PC-9 (cell line): ENCODE results near the gene GPR160. TPM values are rescaled to one million over a fixed set of nuclear protein-coding genes. Genes with fewer than 3 reads are reported as not detected.
A peak's percentile ranks its signal among the peaks of the same experiment; 100 is the strongest.

ENCODE experiments used
- BruUV-seq: library from RNA; stranded (reverse); fragments of 400-500 nt; replicated peaks from 2 replicates; lab custom pipeline; 2021; lab: Mats Ljungman, UMichigan
- CTCF ChIA-PET: fragments of 300-600 bp; sonication (Branson Sonifier 250); formaldehyde crosslinking; loops from one replicate; lab custom pipeline; 2022; ENCODE audit warnings: antibody characterized with exemption; lab: Charles Lee
- POLR2A ChIA-PET: fragments of 300-600 bp; sonication (Branson Sonifier 250); formaldehyde crosslinking; loops from one replicate; lab custom pipeline; 2022; ENCODE audit warnings: antibody characterized with exemption; ENCODE audit not compliant: unreplicated experiment; lab: Charles Lee
- DNase-seq, 2 experiments: peaks; one replicate each; pipeline versions ENCODE4 v3.0.0 to v3.0.0-alpha.2; 2015 to 2022; ENCODE audit warnings: mixed read lengths in 1 of 2
- H2AFZ ChIP-seq: fragments of 200-600 bp; sonication (generic); 2 replicates; pipeline ENCODE4 v1.8.1; 2017; ENCODE audit warnings: antibody characterized with exemption
- H3F3A ChIP-seq: fragments of 200-600 bp; sonication (generic); 2 replicates; pipeline ENCODE4 v1.8.1; 2017; ENCODE audit warnings: antibody characterized with exemption, mild to moderate bottlenecking, low read depth; ENCODE audit not compliant: insufficient read depth
- H3K27ac ChIP-seq: fragments of 200-600 bp; sonication (generic); 2 replicates; pipeline ENCODE4 v1.6.1; 2016; ENCODE audit warnings: mixed run types
- H3K27me3 ChIP-seq: fragments of 200-600 bp; sonication (generic); 2 replicates; pipeline ENCODE4 v1.6.1; 2016; ENCODE audit warnings: low read depth, mixed run types; ENCODE audit not compliant: insufficient read depth
- H3K36me3 ChIP-seq: fragments of 200-600 bp; sonication (generic); 2 replicates; pipeline ENCODE4 v1.6.1; 2016; ENCODE audit warnings: low read depth, mixed run types
- H3K4me1 ChIP-seq: fragments of 200-600 bp; sonication (generic); replicated peaks from 2 replicates; pipeline ENCODE4 v1.6.1; 2016; ENCODE audit warnings: mixed run types; ENCODE audit not compliant: insufficient read depth
- H3K4me2 ChIP-seq: fragments of 200-600 bp; sonication (generic); 2 replicates; pipeline ENCODE4 v1.6.1; 2017; ENCODE audit warnings: mixed run types
- H3K4me3 ChIP-seq: fragments of 200-600 bp; sonication (generic); 2 replicates; pipeline ENCODE4 v1.6.1; 2016; ENCODE audit warnings: mixed run types
- H3K79me2 ChIP-seq: fragments of 200-600 bp; sonication (generic); 2 replicates; pipeline ENCODE4 v1.6.1; 2017; ENCODE audit warnings: low read depth, mixed run types
- H3K9me2 ChIP-seq: fragments of 200-600 bp; sonication (generic); 2 replicates; pipeline ENCODE4 v1.8.1; 2017; ENCODE audit warnings: mild to moderate bottlenecking; ENCODE audit not compliant: insufficient read depth
- H3K9me3 ChIP-seq: fragments of 200-600 bp; sonication (generic); 2 replicates; pipeline ENCODE4 v1.8.1; 2016; ENCODE audit warnings: low read depth; ENCODE audit not compliant: insufficient read depth
- H4K20me1 ChIP-seq: fragments of 200-600 bp; sonication (generic); 2 replicates; pipeline ENCODE4 v1.8.1; 2017; ENCODE audit not compliant: insufficient read depth
- EZH2 ChIP-seq: fragments of 200-600 bp; sonication (generic); IDR thresholded peaks from 2 replicates; pipeline ENCODE4 v1.8.0; 2017; ENCODE audit warnings: antibody characterized with exemption, low read depth
- intact Hi-C: fragments of 100-400 bp; cut with micrococcal nuclease; formaldehyde crosslinking; loops from one replicate; pipeline ENCODE4 v1.10.0; 2022; ENCODE audit not compliant: unreplicated experiment
- total RNA-seq: library from RNA; stranded (reverse); gene quantifications from 2 replicates; pipeline ENCODE4 v1.2.3, GENCODE V29; 2021
- TF ChIP-seq, protein P1 (sequence below): fragments of 200-600 bp; sonication (generic); conservative IDR thresholded peaks from 2 replicates; pipeline ENCODE4 v1.6.1; 2017; ENCODE audit warnings: mixed run types, antibody characterized with exemption, mild to moderate bottlenecking, moderate library complexity

GPR160 gene
- total RNA-seq, 1 experiment from 2014 or later, result 12.6 TPM

DNA sequence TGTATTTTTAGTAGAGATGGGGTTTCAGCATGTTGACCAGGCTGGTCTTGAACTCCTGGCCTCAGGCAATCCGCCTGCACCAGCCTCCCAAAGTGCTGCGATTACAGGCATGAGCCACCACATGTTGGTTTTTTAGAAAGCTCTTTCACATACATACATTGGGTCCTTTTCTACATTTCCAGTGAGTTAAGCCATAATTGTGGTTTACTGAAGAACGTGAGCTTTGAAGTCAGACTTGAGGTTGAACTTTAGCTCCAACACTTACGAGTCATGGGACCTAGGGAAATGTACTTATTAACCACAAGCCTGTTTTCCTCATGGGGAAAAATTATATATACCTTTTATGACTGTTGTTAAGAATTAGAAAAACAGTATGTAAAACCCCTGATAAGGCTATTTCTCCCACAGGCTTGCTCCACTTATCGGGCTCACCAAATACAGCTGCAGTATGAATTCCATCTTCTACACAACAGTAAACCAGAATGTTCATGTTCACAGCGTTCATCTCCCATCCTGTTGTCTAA lies 39.0 kb downstream of the GPR160 start:
- no peak overlapping the region for H2AFZ ChIP-seq
- no peak overlapping the region for H3K4me3 ChIP-seq
- H3K4me1 ChIP-seq, result 0 out of 2 replicates have a peak, but pooled peaks cover 4% of the 10 kb centered on the region
- no peaks in the 10 kb centered on the region for H4K20me1 ChIP-seq
- H3K27me3 ChIP-seq, result no peaks in the 10 kb centered on the region
- ChIA-PET CTCF (no interaction called here), POLR2A (interaction anchor here (0.7 kb wide), 1 partner anchor 30 kb away, joined by 3 read pairs; no protein-coding TSS in a partner anchor)
- H3K36me3 ChIP-seq, result no peaks in the 10 kb centered on the region
- intact Hi-C loops, result no loop called here
- no peaks in the 10 kb centered on the region for H3K79me2 ChIP-seq
- H3K4me2 ChIP-seq, result no peak overlapping the region
- no peak overlapping the region for H3K27ac ChIP-seq
- BruUV-seq, result no TSS peak
- H3F3A ChIP-seq, result no peaks in the 10 kb centered on the region
- TF ChIP-seq EZH2, result no peak
- TF ChIP-seq, protein P1, sequence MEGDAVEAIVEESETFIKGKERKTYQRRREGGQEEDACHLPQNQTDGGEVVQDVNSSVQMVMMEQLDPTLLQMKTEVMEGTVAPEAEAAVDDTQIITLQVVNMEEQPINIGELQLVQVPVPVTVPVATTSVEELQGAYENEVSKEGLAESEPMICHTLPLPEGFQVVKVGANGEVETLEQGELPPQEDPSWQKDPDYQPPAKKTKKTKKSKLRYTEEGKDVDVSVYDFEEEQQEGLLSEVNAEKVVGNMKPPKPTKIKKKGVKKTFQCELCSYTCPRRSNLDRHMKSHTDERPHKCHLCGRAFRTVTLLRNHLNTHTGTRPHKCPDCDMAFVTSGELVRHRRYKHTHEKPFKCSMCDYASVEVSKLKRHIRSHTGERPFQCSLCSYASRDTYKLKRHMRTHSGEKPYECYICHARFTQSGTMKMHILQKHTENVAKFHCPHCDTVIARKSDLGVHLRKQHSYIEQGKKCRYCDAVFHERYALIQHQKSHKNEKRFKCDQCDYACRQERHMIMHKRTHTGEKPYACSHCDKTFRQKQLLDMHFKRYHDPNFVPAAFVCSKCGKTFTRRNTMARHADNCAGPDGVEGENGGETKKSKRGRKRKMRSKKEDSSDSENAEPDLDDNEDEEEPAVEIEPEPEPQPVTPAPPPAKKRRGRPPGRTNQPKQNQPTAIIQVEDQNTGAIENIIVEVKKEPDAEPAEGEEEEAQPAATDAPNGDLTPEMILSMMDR, result no peak
- H3K9me3 ChIP-seq, result no peaks in the 10 kb centered on the region
- no peaks in the 10 kb centered on the region for H3K9me2 ChIP-seq
- DNase-seq, result no peak

DNA sequence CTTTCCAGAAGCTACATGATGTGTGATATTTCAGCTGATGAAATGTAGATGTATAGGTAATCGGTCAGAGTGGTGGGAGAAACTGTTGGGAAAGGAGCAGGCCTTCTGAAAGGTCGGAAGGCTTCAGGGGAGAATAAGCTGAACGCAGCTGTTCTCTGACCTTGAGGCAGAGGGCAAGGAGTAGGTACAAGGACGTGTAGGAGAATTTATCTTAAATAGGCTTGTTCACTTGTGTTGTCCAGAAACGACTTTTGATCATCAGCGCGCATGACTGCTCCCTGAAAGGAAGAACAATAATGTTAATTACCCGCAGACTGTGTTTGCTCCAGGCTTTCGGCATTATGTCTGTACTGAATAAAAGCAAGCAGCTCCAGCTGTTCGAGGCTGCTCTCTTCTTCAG lies 39.6 kb downstream of the GPR160 start:
- no peak overlapping the region for H3K27ac ChIP-seq
- ChIA-PET CTCF (no interaction called here), POLR2A (interaction anchor here (0.7 kb wide), 1 partner anchor 29 kb away, joined by 3 read pairs; no protein-coding TSS in a partner anchor)
- no TSS peak for BruUV-seq
- H3K4me3 ChIP-seq, result no peak overlapping the region
- TF ChIP-seq EZH2, result no peak
- TF ChIP-seq, protein P1, result no peak
- intact Hi-C loops, result no loop called here
- H3K9me2 ChIP-seq, result no peaks in the 10 kb centered on the region
- DNase-seq, result no peak
- no peak overlapping the region for H2AFZ ChIP-seq
- no peaks in the 10 kb centered on the region for H3K27me3 ChIP-seq
- H3K36me3 ChIP-seq, result peaks cover 5% of the 10 kb centered on the region; the same call in 1 of the 2 replicates
- H3K4me2 ChIP-seq, result no peak overlapping the region
- no peaks in the 10 kb centered on the region for H3K9me3 ChIP-seq
- no peaks in the 10 kb centered on the region for H3F3A ChIP-seq
- H4K20me1 ChIP-seq, result no peaks in the 10 kb centered on the region
- no peaks in the 10 kb centered on the region for H3K79me2 ChIP-seq
- H3K4me1 ChIP-seq, result 0 out of 2 replicates have a peak, but pooled peaks cover 4% of the 10 kb centered on the region

DNA sequence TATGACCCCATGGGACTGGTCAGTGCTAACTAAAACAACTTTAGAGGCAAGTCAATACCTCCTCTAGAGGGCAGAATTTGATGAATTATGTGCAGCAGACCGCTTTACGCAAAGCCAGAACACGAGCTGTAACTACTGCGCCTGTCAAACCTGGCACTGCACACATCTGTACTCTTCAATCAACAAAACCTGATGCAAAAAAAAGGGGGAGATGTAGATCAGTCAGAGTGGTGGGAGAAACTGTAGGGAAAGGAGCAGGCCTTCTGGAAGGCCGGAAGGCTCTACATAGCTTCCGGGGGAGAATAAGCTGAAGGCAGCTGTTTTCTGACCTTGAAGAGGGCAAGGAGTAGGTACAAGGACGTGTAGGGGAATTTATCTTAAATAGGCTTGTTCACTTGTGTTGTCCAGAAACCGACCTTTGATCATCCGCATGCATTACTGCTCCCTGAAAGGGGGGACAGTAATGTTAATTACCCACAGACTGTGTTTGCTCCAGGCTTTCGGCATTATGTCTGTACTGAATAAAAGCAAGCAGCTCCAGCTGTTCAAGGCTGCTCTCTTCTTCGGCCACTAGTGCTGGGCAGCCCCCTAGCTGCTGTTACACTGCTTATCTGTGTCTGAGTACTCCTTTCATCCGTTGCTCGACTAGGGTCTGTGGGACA lies 41.0 kb downstream of the GPR160 start:
- TF ChIP-seq, protein P1, result 0 out of 2 replicates have a peak, but pooled peaks have one; percentile 29
- no peak for TF ChIP-seq EZH2
- intact Hi-C loops, result no loop called here
- no peaks in the 10 kb centered on the region for H3K79me2 ChIP-seq
- BruUV-seq, result no TSS peak
- 0 out of 2 replicates have a peak, but pooled peaks cover 4% of the 10 kb centered on the region for H3K4me1 ChIP-seq
- H3K4me3 ChIP-seq, result no peak overlapping the region
- H2AFZ ChIP-seq, result no peak overlapping the region
- no peaks in the 10 kb centered on the region for H3K27me3 ChIP-seq
- no peaks in the 10 kb centered on the region for H4K20me1 ChIP-seq
- no peak overlapping the region for H3K27ac ChIP-seq
- POLR2A ChIA-PET, result interaction anchor here (0.6 kb wide), 1 partner anchor 143 kb away, joined by 4 read pairs; the partner anchor contains the start of gene PRKCI
- H3K9me3 ChIP-seq, result no peaks in the 10 kb centered on the region
- no peak for DNase-seq
- CTCF ChIA-PET, result interaction anchor here (0.6 kb wide), 1 partner anchor 25 kb away, joined by 3 read pairs; no protein-coding TSS in a partner anchor
- H3K36me3 ChIP-seq, result peaks cover 10% of the 10 kb centered on the region; the same call in 1 of the 2 replicates
- H3K4me2 ChIP-seq, result no peak overlapping the region
- no peaks in the 10 kb centered on the region for H3F3A ChIP-seq
- no peaks in the 10 kb centered on the region for H3K9me2 ChIP-seq
